Right ventricle myocardium inferior (tissue), 1 donor: ENCODE results near the gene VPS54. TPM values are rescaled to one million over a fixed set of nuclear protein-coding genes. Genes with fewer than 3 reads are reported as not detected.
"Not testable (repeated sequence)": the region's sequence is repeated elsewhere in the genome, so short reads cannot be mapped to it uniquely, and the experiment has no call there.

Experiments
- ATAC-seq: fragments of 200-7000 bp; cut with Tn5 transposase; one replicate; pipeline ENCODE4 v1.9.1; 2020; ENCODE audit warnings: mild to moderate bottlenecking, moderate library complexity
- DNase-seq: peaks from one replicate; pipeline ENCODE4 v3.0.0; 2021; ENCODE audit errors: missing footprints
- intact Hi-C: fragments of 100-400 bp; cut with DNase I; formaldehyde crosslinking; loops from one replicate; pipeline ENCODE4 v1.11.0; 2022
- total RNA-seq: library from RNA; stranded (reverse); fragmentation: NEBNext Ultra II Directional; extraction: Animal tissue kit (Norgen Biotek cat#: 25700); gene quantifications from one replicate; pipeline ENCODE4 v1.2.1, GENCODE V29; 2021
- donor health status: DM: no; HTN: yes; CAD: no; lungs with severe emphysema.

The VPS54 gene
- total RNA-seq, 1 donor from 2014 or later = 10.0 TPM

DNA sequence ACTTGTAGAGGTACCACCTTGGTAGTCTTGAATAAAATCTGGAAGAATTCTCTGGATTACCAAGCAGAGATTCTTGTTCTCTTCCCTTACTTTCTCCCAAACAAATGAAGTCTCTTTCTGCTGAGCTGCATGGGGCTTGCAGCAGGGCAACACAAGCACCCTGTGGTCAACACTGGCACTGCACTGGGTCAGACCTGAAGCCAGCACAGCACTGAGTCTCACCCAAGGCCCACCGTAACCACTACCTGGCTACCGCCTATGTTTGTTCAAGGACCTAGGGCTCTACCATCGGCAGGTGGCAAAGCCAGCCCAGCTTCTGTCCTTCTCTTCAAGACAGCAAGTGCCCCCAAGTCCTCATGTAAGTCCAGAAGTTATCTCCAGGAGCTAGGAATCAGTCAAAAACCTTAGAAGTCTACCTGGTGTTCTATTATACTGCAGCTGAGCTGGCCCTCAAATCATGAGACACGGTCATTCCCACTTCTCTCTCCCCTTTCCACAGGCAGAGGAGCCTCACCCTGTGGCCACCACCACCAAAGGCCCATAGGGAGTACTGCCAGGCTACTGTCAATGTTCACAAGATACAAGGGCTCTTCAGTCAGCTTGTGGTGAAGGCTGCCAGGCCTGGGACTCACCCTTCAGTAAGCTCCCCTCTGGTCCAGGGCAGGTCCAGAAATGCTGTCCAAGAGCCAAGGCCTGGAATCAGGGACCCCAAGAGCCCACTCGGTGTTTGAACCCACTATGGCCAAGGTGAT, 18.4 kb downstream of the VPS54 start:
- no peak for ATAC-seq
- DNase-seq = peak; percentile 42
- intact Hi-C loops = no loop called here

GRCh38 chr2:63999049-63999448, 20.2 kb downstream of the VPS54 start:
- DNase-seq (no peak), ATAC-seq (no peak)
- intact Hi-C loops = no loop called here

DNA sequence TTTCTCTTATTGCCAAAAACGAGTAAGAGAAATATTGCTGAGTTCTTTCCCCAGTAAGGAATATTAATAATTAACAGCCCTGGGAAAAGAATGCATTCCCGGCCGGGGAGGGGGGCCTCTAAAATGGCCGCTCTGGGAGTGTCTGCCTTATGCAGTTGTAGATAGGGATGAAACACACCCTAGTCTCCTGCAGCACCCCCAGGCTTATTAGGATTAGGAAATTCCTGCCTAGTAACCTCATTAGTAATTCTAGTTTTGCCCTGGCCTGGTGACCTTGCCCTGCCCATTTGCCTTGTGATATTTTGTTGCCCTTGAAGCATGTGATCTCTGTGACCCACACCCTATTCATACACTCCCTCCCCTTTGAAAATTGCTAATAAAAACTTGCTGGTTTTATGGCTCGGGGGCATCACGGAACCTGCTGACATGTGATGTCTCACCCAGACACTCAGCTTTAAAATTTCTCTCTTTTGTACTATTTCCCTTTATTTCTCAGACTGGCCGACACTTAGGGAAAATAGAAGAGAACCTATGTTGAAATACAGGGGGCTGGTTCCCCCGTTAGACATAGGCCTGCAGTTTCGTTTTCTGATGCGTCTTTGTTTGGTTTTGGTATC, 22.5 kb downstream of the VPS54 start:
- intact Hi-C loops, ATAC-seq, DNase-seq: not testable (repeated sequence)

DNA sequence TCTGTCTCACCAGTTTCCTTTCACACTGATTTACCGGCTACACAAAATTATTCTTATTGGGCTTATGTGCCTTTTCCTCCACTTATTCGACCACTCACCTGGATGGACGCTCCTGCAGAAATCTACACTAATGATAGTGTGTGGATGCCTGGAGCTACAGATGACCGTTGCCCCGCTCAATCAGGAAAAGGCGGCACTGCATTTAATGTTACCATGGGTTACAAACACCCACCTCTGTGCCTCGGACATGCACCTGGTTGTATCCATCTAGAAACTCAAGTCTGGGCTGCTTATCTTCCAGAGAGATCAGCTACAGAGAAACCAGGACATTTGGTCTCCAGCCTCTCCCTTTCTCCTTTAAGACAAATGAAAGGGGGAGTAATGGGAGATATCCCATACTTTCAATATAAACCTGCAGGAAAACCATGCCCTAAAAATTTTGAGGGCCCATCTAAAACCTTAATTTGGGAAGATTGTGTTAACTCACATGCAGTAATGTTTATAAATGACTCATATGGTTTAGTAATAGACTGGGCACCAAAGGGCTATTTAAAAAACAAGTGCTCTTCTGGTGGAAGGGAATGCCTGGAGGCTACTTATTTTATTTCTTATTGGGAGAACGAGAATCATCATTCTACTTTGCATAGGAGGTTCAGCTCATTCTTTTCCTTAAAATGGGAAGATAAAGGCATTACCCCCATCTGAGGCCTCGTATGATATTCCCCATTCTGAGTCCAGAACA, 24.7 kb downstream of the VPS54 start:
- ATAC-seq, DNase-seq, intact Hi-C loops: not testable (repeated sequence)

- DNase-seq (no peak), ATAC-seq (no peak)
- intact Hi-C loops = no loop called here
Observed at GRCh38 chr2:63993871-63994270, 25.4 kb downstream of the VPS54 start.

GRCh38 chr2:63993130-63993584, 26.1 kb downstream of the VPS54 start:
- DNase-seq, ATAC-seq, intact Hi-C loops: not testable (repeated sequence)

DNA sequence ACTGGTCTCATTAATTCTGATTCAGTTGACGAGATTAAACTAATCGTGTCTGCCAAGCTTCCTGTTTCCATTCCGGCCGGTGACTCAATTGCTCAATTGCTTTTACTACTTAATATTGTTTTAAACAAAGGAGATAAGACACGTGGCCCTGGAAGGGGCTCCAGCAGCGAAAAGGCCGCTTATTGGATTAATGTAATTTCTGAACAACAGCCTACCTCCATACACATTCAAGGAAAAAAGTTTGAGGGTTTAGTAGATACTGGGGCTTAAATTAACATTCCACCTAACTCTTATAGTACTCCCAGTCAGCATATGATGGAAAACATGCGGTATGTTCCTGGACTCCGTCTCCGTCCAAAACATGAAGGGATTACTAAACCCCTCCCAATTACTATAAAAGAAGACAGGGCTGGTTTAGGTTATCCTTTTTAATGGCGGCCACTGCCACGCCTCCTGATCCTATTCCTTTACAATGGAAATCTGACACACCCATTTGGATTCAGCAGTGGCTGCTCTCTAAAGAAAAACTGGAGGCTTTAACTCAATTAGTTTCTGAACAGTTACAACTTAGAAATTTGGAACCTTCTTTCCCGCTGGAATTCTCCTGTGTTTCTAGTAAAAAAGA, 27.1 kb downstream of the VPS54 start:
- ATAC-seq (no peak), DNase-seq (no peak)
- intact Hi-C loops = no loop called here

- DNase-seq, ATAC-seq, intact Hi-C loops: not testable (repeated sequence)
Observed at GRCh38 chr2:63991173-63991999, 27.8 kb downstream of the VPS54 start.

DNA sequence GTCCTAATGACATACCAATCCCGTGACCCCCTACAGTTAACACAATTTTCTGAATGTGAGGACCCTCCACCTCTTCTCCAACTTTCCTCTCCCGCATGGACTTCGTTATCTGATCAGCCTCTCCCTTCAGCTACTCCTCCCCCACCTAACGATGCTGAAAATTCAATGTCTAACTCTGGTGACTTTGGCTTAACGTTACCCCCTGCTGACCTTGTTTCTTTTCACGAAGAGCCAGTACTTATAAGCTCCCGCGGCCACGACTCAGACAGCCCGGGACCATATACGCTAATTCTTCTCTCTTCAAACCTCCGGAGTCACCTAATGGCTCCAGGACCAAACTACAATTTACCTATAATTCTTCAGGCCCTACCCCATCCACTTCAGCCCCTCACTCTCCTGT, 29.2 kb downstream of the VPS54 start:
- intact Hi-C loops = no loop called here
- ATAC-seq (no peak), DNase-seq (no peak)

- DNase-seq, ATAC-seq: not testable (repeated sequence)
Observed at GRCh38 chr2:63988842-63989436, 30.3 kb downstream of the VPS54 start.

GRCh38 chr2:63984606-63985359, 34.4 kb downstream of the VPS54 start:
- intact Hi-C loops = no loop called here
- ATAC-seq (no peak), DNase-seq (no peak)

More at GRCh38 chr2:63988842-63989436, 30.3 kb downstream of the VPS54 start:
- intact Hi-C loops = not testable (repeated sequence)

DNA sequence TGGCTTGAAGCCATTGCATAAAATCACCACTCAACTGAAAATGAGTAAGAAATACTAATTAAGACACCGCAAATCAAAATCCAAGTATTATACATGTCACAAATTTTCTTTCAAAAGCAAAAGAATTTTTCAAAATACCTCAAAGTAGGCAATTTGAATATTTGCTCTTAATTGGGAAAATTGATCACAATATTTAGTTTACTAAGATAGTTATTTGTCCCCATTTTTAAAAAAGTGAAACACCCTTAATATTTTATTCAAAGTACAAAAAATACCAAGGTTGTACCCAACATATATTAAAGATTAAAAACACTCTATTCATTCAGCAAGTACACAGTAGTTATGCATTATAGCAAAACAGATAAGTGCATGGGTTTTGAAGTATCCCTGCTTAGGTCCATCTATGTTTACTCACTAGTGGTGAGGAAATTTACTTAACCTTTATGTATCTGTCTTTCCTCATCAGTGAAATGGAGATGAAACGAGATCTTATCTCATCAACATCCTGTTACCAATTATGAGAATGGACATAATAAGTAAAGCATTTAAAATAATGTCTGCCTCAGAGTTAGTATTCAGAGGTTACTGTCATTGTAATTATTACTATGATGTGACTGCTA, 35.1 kb downstream of the VPS54 start:
- intact Hi-C loops = no loop called here
- ATAC-seq = no peak
- no peak for DNase-seq

DNA sequence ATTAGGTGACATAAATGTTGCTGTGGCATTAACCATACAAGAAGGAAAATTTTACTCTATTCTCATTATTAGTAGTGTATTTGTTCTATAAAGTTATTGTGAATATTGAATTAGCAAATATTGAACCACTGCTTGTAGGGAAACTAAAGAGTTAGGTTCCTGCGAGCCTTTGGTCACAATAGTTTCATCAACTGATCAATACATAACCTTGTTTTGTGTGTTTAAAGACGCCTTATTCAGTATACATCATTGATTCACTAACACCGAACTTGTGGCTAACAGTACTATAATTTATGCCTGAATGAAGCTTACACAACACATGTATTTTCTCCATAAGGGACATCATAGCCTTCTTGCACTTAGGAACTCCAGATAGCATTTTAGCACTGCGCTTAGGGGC, 36.9 kb downstream of the VPS54 start:
- no peak for DNase-seq
- intact Hi-C loops = no loop called here
- ATAC-seq = no peak

DNA sequence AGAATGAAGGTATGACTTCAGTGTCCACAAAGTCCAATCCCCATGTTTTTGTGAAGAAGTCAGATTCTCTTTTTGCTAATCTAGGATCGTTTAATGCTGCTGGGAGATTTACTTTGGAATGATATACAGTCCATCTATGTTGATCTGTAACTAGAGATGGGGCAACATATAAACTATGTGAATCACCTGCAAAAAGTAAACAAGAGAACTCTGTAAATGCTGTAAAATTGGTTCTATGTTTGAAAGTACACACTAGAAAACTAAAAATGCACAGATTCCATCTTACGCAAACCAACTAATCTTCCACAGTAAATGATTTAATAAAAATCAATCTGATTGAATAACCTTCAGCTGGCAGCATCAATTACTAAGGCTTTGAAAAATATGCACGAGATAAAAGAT, 37.5 kb downstream of the VPS54 start:
- DNase-seq (no peak), ATAC-seq (no peak)
- intact Hi-C loops = no loop called here

GRCh38 chr2:63980794-63981193, 38.4 kb downstream of the VPS54 start:
- no peak for DNase-seq
- intact Hi-C loops = no loop called here
- ATAC-seq = no peak

GRCh38 chr2:63977904-63978303, 41.3 kb downstream of the VPS54 start:
- intact Hi-C loops = no loop called here
- ATAC-seq = no peak
- DNase-seq = no peak

- ATAC-seq (no peak), DNase-seq (no peak)
- intact Hi-C loops = no loop called here
Observed at GRCh38 chr2:63976125-63976510, 43.1 kb downstream of the VPS54 start.
